ENCODE data around the gene TLCD1.
A peak's percentile ranks its signal among the peaks of the same experiment; 100 is the strongest.

The TLCD1 gene

GRCh38 chr17:28751600-28752366 lies 25.8 kb upstream of the TLCD1 start:
- no peak for DNase-seq (ENCODE audit: low read depth in 2 of 2)
- TF ChIP-seq CTCF (IDR thresholded peaks at IDR 0.05; ENCODE audit: low read depth, low read length): no peak
- H3K4me3 ChIP-seq (replicated peaks in 1 of 2; ENCODE audit: low read depth in 2 of 2, low read length in 2 of 2): no peak overlapping the region

- H3K4me3 ChIP-seq (replicated peaks in 1 of 2; ENCODE audit: low read depth in 2 of 2, low read length in 2 of 2): no peak overlapping the region
Measured at GRCh38 chr17:28750178-28751047, 24.4 kb upstream of the TLCD1 start.

GRCh38 chr17:28749516-28750177 lies 23.6 kb upstream of the TLCD1 start:
- no peak for DNase-seq (ENCODE audit: low read depth in 2 of 2)
- TF ChIP-seq CTCF (IDR thresholded peaks at IDR 0.05; ENCODE audit: low read depth, low read length): no peak
- H3K4me3 ChIP-seq (replicated peaks in 1 of 2; ENCODE audit: low read depth in 2 of 2, low read length in 2 of 2): no peak overlapping the region

More at GRCh38 chr17:28750178-28751047, 24.4 kb upstream of the TLCD1 start:
- TF ChIP-seq CTCF (IDR thresholded peaks at IDR 0.05; ENCODE audit: low read depth, low read length): peak; percentile 100
- peak; percentile 95 to 96 for DNase-seq (ENCODE audit: low read depth in 2 of 2)

- no peak for TF ChIP-seq CTCF (IDR thresholded peaks at IDR 0.05; ENCODE audit: low read depth, low read length)
- no peak overlapping the region for H3K4me3 ChIP-seq (replicated peaks in 1 of 2; ENCODE audit: low read depth in 2 of 2, low read length in 2 of 2)
- DNase-seq (ENCODE audit: low read depth in 2 of 2): no peak
Measured at GRCh38 chr17:28748852-28749515, 23.0 kb upstream of the TLCD1 start.

GRCh38 chr17:28747801-28748750 lies 22.0 kb upstream of the TLCD1 start:
- no peak overlapping the region for H3K4me3 ChIP-seq (replicated peaks in 1 of 2; ENCODE audit: low read depth in 2 of 2, low read length in 2 of 2)
- DNase-seq (ENCODE audit: low read depth in 2 of 2): no peak

More at GRCh38 chr17:28747801-28748750, 22.0 kb upstream of the TLCD1 start:
- no peak for TF ChIP-seq CTCF (IDR thresholded peaks at IDR 0.05; ENCODE audit: low read depth, low read length)

Measured in cardiac fibroblast (primary cell).